Measurements from ENCODE around the gene ARHGAP10. TPM values are rescaled to one million over a fixed set of nuclear protein-coding genes. Genes with fewer than 3 reads are reported as not detected.

The ARHGAP10 gene
- total RNA-seq, 1 donor from 2014 or later, result 8.0 TPM

DNA sequence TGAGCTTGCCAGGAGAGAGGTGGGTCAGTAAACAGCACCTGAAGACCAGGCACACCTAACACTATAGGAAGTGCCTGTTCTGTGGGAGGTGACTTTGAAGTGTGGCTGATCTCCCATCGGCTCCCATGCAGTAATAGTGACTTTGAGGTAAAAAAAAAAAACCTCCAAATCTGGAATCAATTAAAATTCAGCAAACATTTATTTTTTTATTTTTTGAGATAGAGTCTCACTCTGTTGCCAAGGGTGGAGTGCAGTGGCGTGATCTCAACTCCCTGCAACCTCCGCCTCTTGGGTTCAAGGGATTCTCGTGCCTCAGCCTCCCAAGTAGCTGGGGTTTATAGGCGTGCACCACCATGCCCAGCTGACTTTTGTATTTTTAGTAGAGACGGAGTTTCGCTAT is 32.4 kb downstream of the ARHGAP10 start:
- ATAC-seq (no peak), DNase-seq (ENCODE audit: low spot score) (no peak)

DNA sequence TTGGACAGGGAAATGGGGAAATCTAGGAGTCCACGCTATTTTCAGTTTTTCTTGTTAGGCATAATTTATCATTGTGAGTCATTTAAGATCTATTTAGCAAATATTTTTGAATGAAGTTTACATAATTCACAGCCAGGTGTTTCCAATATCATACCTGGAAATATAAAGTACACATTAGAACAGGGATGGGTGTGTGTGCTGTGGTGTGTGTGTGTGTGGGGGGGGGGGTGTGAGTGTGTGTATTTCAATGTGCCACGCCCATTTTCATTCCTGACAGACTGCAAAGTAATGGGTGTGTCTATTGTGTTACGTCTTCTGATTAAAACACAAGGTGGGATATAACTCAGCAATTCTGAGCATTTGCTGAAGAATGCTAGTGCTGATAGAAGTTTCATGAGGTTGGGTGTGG is 33.2 kb downstream of the ARHGAP10 start:
- no peak for ATAC-seq
- no peak for DNase-seq (ENCODE audit: low spot score)

- no peak for ATAC-seq
- DNase-seq (ENCODE audit: low spot score), result no peak
These were observed 36.2 kb downstream of the ARHGAP10 start for GRCh38 chr4:147768113-147768512.

GRCh38 chr4:147769386-147769785 is 37.5 kb downstream of the ARHGAP10 start:
- no peak for ATAC-seq

DNA sequence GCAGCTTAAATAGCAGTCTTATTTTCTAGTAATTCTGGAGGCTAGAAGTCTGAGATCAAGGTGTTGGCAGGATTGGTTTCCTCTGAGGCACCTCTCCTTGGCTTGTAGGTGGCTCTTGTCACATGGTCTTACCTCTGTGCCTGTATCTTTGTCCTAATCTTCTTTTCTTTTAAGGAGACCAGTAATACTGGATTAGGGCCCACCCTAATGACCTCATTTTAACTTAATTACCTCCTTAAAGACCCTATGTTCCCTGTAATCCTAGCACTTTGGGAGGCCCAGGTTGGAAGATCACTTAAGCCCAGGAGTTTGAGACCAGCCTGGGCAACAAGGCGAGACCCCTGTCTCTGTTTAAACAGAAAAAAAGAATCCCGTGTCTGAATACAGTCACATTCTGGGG is 38.9 kb downstream of the ARHGAP10 start:
- ATAC-seq (no peak), DNase-seq (ENCODE audit: low spot score) (no peak)

More at GRCh38 chr4:147769386-147769785, 37.5 kb downstream of the ARHGAP10 start:
- no peak for DNase-seq (ENCODE audit: low spot score)

GRCh38 chr4:147772056-147772455 is 40.2 kb downstream of the ARHGAP10 start:
- no peak for DNase-seq (ENCODE audit: low spot score)
- ATAC-seq, result no peak

- ATAC-seq (no peak), DNase-seq (ENCODE audit: low spot score) (no peak)
These were observed 40.6 kb downstream of the ARHGAP10 start for GRCh38 chr4:147772459-147772969.

GRCh38 chr4:147773261-147774184 is 41.6 kb downstream of the ARHGAP10 start:
- ATAC-seq, result no peak
- no peak for DNase-seq (ENCODE audit: low spot score)

DNA sequence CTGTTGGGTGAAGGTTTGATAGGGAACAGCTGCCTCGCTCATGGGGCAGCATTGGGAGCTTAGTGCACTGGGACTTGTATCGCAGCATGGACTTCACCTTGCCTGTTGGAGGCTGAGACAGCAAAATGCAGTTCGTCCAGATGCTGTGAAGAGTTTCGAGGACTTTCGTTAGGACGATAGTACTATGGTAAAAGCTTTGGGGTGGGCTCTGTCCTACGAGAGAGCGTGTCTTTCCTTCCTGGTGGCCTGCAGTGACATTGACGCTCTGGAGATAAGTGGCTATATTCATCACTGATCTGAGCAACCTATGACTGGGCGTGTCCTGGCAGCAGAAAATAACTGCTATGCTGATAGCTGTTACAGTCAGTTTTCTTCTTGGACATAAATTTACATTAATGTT is 44.8 kb downstream of the ARHGAP10 start:
- DNase-seq (ENCODE audit: low spot score), result no peak
- ATAC-seq, result no peak

DNA sequence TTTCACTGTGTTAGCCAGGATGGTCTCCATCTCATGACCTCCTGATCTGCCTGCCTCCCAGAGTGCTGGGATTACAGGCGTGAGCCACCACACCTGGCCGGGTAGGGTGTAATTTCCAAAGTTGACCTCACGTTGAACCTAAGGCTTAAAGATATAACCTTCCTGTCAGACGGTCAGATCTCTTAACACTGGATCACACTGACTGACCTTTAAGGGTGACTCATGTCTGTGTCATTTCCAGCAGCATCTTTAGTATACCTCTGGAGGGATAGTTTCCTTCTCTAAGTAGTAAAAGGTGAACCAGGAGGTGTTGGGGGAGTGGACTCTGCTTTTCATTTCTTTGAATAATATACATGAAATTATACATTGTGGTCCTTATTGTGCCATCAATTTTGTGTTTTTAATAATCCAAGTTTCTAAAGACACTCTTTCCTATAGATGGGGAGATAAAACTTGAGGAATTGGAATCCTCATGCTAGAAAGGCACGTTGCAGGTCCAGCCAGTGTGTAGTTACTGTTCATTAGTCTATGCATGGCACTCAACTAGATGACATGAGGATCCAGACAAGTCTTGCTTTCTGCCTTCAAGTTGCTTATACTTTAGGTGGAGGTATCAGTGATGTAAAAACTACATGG is 45.7 kb downstream of the ARHGAP10 start:
- no peak for ATAC-seq
- no peak for DNase-seq (ENCODE audit: low spot score)

GRCh38 chr4:147778942-147779341 is 47.1 kb downstream of the ARHGAP10 start:
- no peak for ATAC-seq

GRCh38 chr4:147779451-147779850 is 47.6 kb downstream of the ARHGAP10 start:
- no peak for ATAC-seq
- no peak for DNase-seq (ENCODE audit: low spot score)

More at GRCh38 chr4:147778942-147779341, 47.1 kb downstream of the ARHGAP10 start:
- DNase-seq (ENCODE audit: low spot score), result no peak

- DNase-seq (ENCODE audit: low spot score) (no peak), ATAC-seq (peak; percentile 38)
These were observed 48.4 kb downstream of the ARHGAP10 start for GRCh38 chr4:147780137-147780777.

GRCh38 chr4:147782087-147782781 is 50.3 kb downstream of the ARHGAP10 start:
- ATAC-seq (peak; percentile 63), DNase-seq (ENCODE audit: low spot score) (no peak)

GRCh38 chr4:147785129-147785528 is 53.2 kb downstream of the ARHGAP10 start:
- DNase-seq (ENCODE audit: low spot score) (no peak), ATAC-seq (no peak)

- no peak for ATAC-seq
- DNase-seq (ENCODE audit: low spot score), result no peak
These were observed 54.1 kb downstream of the ARHGAP10 start for GRCh38 chr4:147786031-147786430.

- ATAC-seq (no peak), DNase-seq (ENCODE audit: low spot score) (no peak)
These were observed 54.6 kb downstream of the ARHGAP10 start for GRCh38 chr4:147786531-147786930.

GRCh38 chr4:147787204-147787603 is 55.3 kb downstream of the ARHGAP10 start:
- DNase-seq (ENCODE audit: low spot score) (no peak), ATAC-seq (no peak)

- ATAC-seq (no peak), DNase-seq (ENCODE audit: low spot score) (no peak)
These were observed 56.9 kb downstream of the ARHGAP10 start for GRCh38 chr4:147788791-147789190.

GRCh38 chr4:147789596-147789995 is 57.7 kb downstream of the ARHGAP10 start:
- DNase-seq (ENCODE audit: low spot score) (no peak), ATAC-seq (no peak)

DNA sequence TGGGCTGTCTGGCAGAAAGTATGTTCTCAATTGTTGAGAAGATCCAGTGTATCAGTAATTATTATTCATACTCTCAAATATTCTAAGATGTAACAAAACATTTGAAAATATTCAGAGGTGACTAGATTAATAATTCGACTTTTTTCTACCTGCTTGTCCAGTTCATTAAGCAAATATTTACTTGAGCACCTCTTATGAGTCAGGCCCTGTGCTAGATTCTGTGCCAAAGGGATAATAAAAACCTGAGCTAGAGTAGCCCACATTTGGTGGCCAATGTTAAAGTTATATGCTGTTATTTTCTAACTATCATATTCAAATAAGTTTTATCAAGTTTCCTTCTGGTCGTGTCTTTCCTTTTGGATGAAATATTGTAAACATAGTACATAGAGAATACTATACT is 58.5 kb downstream of the ARHGAP10 start:
- ATAC-seq (peak; percentile 33), DNase-seq (ENCODE audit: low spot score) (no peak)

All from left lobe of liver (tissue), 2 donors.